ENCODE measurements around the gene VCAN. TPM values are rescaled to one million over a fixed set of nuclear protein-coding genes. Genes with fewer than 3 reads are reported as not detected.

VCAN gene
- total RNA-seq, 4 donors from 2014 or later: 10.5 to 40.4 (median 16.6) TPM

- Histone ChIP-seq H3K36me3 (no peaks in the 10 kb centered on the region), H3K4me1 (no peaks in the 10 kb centered on the region), H3K4me3 (no peak overlapping the region), H3K27me3 (no peaks in the 10 kb centered on the region), H3K27ac (no peak overlapping the region), H3K9me3 (no peaks in the 10 kb centered on the region)
- no peak for TF ChIP-seq POLR2A (IDR thresholded peaks at IDR 0.05)
- TF ChIP-seq CTCF (IDR thresholded peaks at IDR 0.05): no peak
- no peak for DNase-seq
Measured at GRCh38 chr5:83527722-83528438, 56.3 kb downstream of the VCAN start.

GRCh38 chr5:83528439-83528769 is 56.9 kb downstream of the VCAN start:
- no peaks in the 10 kb centered on the region for H3K36me3 ChIP-seq
- H3K4me1 ChIP-seq: no peaks in the 10 kb centered on the region
- no peaks in the 10 kb centered on the region for H3K27me3 ChIP-seq
- TF ChIP-seq POLR2A (IDR thresholded peaks at IDR 0.05) (no peak), CTCF (IDR thresholded peaks at IDR 0.05) (no peak)
- H3K27ac ChIP-seq: no peak overlapping the region
- no peak for DNase-seq
- no peak overlapping the region for H3K4me3 ChIP-seq
- H3K9me3 ChIP-seq: no peaks in the 10 kb centered on the region

- no peaks in the 10 kb centered on the region for H3K4me1 ChIP-seq
- no peaks in the 10 kb centered on the region for H3K27me3 ChIP-seq
- H3K4me3 ChIP-seq: no peak overlapping the region
- H3K27ac ChIP-seq: no peak overlapping the region
- no peaks in the 10 kb centered on the region for H3K36me3 ChIP-seq
- H3K9me3 ChIP-seq: no peaks in the 10 kb centered on the region
- no peak for DNase-seq
- TF ChIP-seq CTCF (IDR thresholded peaks at IDR 0.05): no peak
- TF ChIP-seq POLR2A (IDR thresholded peaks at IDR 0.05): no peak
Measured at GRCh38 chr5:83530193-83530592, 58.6 kb downstream of the VCAN start.

GRCh38 chr5:83531661-83532060 is 60.1 kb downstream of the VCAN start:
- DNase-seq: no peak

GRCh38 chr5:83538786-83539462 is 67.4 kb downstream of the VCAN start:
- H3K27ac ChIP-seq: no peak overlapping the region

More at GRCh38 chr5:83531661-83532060, 60.1 kb downstream of the VCAN start:
- no peaks in the 10 kb centered on the region for H3K9me3 ChIP-seq
- H3K27me3 ChIP-seq: no peaks in the 10 kb centered on the region
- no peaks in the 10 kb centered on the region for H3K36me3 ChIP-seq
- no peak overlapping the region for H3K27ac ChIP-seq
- no peak overlapping the region for H3K4me3 ChIP-seq
- TF ChIP-seq CTCF (IDR thresholded peaks at IDR 0.05) (no peak), POLR2A (IDR thresholded peaks at IDR 0.05) (no peak)
- H3K4me1 ChIP-seq: no peaks in the 10 kb centered on the region

More at GRCh38 chr5:83538786-83539462, 67.4 kb downstream of the VCAN start:
- TF ChIP-seq POLR2A (IDR thresholded peaks at IDR 0.05) (no peak), CTCF (IDR thresholded peaks at IDR 0.05) (no peak)
- DNase-seq: no peak
- Histone ChIP-seq H3K4me1 (no peaks in the 10 kb centered on the region), H3K4me3 (no peak overlapping the region), H3K27me3 (no peaks in the 10 kb centered on the region), H3K9me3 (no peaks in the 10 kb centered on the region), H3K36me3 (no peaks in the 10 kb centered on the region)

Data from Peyer's patch (tissue), 4 donors.